Activated T-cell treated with anti-CD3 and anti-CD28 coated beads, Interleukin-2, amount 50 U/mL, for 72 hours (primary cell): ENCODE data around the gene FBN3. TPM values are rescaled to one million over a fixed set of nuclear protein-coding genes. Genes with fewer than 3 reads are reported as not detected.
"Not testable (repeated sequence)": the region's sequence is repeated elsewhere in the genome, so short reads cannot be mapped to it uniquely, and the experiment has no call there.

Experiments
- ATAC-seq, 2 donors: fragments of 150-1000 bp; cut with Tn5 transposase; replicated peaks in 1 of 2; 2 replicates each; pipeline ENCODE4 v1.10.0; 2021; ENCODE audit warnings: moderate library complexity in 2 of 2, mild to moderate bottlenecking in 1 of 2
- DNase-seq, 2 donors: peaks; one replicate each; pipeline ENCODE4 v3.0.0; 2021 to 2022; ENCODE audit warnings: mixed read lengths in 1 of 2
- H3K27ac Mint-ChIP-seq: one replicate; pipeline ENCODE4 v1.8.0; 2022; ENCODE audit warnings: mild to moderate bottlenecking, moderate library complexity, mixed read lengths
- H3K27me3 Mint-ChIP-seq: one replicate; pipeline ENCODE4 v1.8.0; 2022; ENCODE audit warnings: low read depth, mixed read lengths
- H3K36me3 Mint-ChIP-seq, 2 donors: one replicate each; pipeline ENCODE4 v1.8.0; 2022; ENCODE audit warnings: mixed read lengths in 2 of 2, mild to moderate bottlenecking in 1 of 2; ENCODE audit not compliant: insufficient read depth in 2 of 2
- H3K4me1 Mint-ChIP-seq: one replicate; pipeline ENCODE4 v1.8.0; 2022; ENCODE audit warnings: low read depth, mixed read lengths
- H3K4me3 Mint-ChIP-seq, 2 donors: one replicate each; pipeline ENCODE4 v1.8.0; 2022; ENCODE audit warnings: mild to moderate bottlenecking in 2 of 2, mixed read lengths in 2 of 2, moderate library complexity in 2 of 2
- H3K9me3 Mint-ChIP-seq, 2 donors: one replicate each; pipeline ENCODE4 v1.8.0; 2022; ENCODE audit warnings: mixed read lengths in 2 of 2
- total RNA-seq, 2 donors: library from RNA; stranded (reverse); gene quantifications; one replicate each; pipeline ENCODE4 v1.2.3, GENCODE V29; 2022

FBN3 gene
- total RNA-seq, 2 donors from 2014 or later, result not detected

- Mint-ChIP-seq H3K27ac (no peak overlapping the region), H3K4me3 (no peak overlapping the region), H3K4me1 (no peaks in the 10 kb centered on the region), H3K27me3 (peaks cover 16% of the 10 kb centered on the region), H3K36me3 (no peaks in the 10 kb centered on the region), H3K9me3 (no peaks in the 10 kb centered on the region)
- DNase-seq (no peak), ATAC-seq (no peak)
These were observed 110.2 kb downstream of the FBN3 start for GRCh38 chr19:8039231-8039630.

DNA sequence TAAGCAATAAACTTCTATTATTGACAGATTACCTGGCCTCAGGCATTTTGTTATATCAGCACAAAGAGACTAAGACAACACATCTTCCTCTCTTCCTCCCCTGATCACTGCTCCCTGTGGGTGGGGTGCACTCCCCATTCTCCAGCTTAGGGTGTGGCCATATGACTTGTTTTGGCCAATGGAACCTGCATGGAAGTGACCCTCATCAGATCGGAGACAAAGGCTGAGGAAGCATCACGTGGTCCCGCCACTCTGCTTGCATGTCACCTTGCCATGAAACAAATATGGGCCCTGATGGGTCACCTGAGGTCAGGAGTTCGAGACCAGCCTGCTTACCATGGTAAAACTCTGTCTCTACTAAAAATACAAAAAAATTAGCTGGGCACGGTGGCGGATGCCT is 110.6 kb downstream of the FBN3 start:
- Mint-ChIP-seq H3K4me3 (no peak overlapping the region), H3K27me3 (peaks cover 16% of the 10 kb centered on the region), H3K4me1 (no peaks in the 10 kb centered on the region), H3K36me3 (no peaks in the 10 kb centered on the region), H3K9me3 (no peaks in the 10 kb centered on the region), H3K27ac (no peak overlapping the region)
- no peak for ATAC-seq
- DNase-seq, result no peak

GRCh38 chr19:8036434-8037099 is 112.8 kb downstream of the FBN3 start:
- no peak overlapping the region for H3K4me3 Mint-ChIP-seq
- no peak overlapping the region for H3K27ac Mint-ChIP-seq
- DNase-seq, result no peak
- no peaks in the 10 kb centered on the region for H3K4me1 Mint-ChIP-seq
- ATAC-seq, result no peak
- peaks cover 16% of the 10 kb centered on the region for H3K27me3 Mint-ChIP-seq
- no peaks in the 10 kb centered on the region for H3K9me3 Mint-ChIP-seq
- no peaks in the 10 kb centered on the region for H3K36me3 Mint-ChIP-seq

- Mint-ChIP-seq H3K27me3 (peaks cover 16% of the 10 kb centered on the region), H3K27ac (no peak overlapping the region), H3K36me3 (no peaks in the 10 kb centered on the region), H3K4me1 (no peaks in the 10 kb centered on the region), H3K4me3 (no peak overlapping the region), H3K9me3 (no peaks in the 10 kb centered on the region)
- no peak for DNase-seq
- ATAC-seq, result no peak
These were observed 115.2 kb downstream of the FBN3 start for GRCh38 chr19:8034178-8034525.

DNA sequence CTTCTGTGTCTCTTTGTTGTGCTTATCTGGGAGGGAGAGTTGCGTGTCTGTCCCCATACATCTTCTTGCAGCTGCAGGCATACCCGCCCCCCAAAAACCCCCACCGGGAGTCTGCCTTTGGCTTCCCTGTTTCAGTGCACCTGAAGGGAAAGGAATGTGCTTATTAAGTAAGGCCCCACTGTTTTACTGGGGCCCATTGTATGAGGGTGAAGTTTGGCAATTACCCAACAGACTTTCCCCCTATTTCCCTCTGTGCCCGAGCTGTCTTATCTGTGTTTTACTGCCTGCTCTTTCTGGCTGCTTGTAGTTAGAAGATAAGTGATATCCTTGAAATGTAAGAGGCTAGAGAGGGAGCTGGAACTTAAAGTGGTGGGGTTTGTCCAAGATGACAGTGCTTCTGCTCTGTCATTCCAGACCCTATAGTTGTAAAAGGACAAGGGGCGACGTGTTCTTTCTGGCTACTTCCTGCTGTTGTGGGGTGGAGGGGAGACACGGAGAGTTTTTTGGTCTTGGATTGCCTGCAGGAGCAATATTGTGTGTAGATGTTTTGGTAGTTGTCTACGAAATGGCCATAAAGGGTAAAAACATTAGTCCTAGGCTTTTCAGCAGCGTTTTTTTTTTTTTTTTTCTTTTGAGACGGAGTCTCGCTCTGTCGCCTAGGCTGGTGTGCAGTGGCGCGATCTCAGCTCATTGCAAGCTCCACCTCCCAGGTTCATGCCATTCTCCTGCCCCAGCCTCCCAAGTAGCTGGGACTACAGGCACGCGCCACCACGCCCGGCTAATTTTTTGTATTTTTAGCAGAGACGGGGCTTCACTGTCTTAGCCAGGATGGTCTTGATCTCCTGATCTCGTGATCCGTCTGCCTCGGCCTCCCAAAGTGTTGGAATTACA is 115.9 kb downstream of the FBN3 start:
- not testable (repeated sequence) for DNase-seq, H3K27ac Mint-ChIP-seq, ATAC-seq, H3K9me3 Mint-ChIP-seq, H3K36me3 Mint-ChIP-seq, H3K4me1 Mint-ChIP-seq, H3K4me3 Mint-ChIP-seq
- peaks cover 16% of the 10 kb centered on the region for H3K27me3 Mint-ChIP-seq

DNA sequence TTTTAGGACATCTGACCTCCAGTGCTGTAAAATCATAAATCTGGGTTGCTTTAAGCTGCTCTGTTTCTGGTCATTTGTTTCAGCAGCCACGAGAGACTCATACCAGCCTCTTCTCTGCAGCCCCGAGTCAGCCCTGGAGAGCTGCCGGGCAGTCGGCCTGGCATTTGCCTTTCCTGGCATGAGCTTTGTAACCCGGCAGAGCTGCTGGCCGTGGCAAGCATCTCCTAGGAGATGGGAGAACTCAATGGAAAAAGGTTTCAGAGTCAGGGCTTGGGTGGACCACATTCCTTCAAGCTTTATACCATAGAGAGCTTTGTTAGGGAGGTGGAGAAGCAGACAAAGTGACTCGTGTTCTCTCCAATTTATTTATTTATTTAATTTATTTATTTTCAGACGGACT is 118.4 kb downstream of the FBN3 start:
- Mint-ChIP-seq H3K36me3 (no peaks in the 10 kb centered on the region), H3K4me1 (no peaks in the 10 kb centered on the region), H3K27me3 (no peaks in the 10 kb centered on the region)

GRCh38 chr19:8028951-8029491 is 120.4 kb downstream of the FBN3 start:
- Mint-ChIP-seq H3K4me3 (no peak overlapping the region), H3K27ac (no peak overlapping the region), H3K36me3 (no peaks in the 10 kb centered on the region), H3K9me3 (no peaks in the 10 kb centered on the region), H3K4me1 (no peaks in the 10 kb centered on the region), H3K27me3 (no peaks in the 10 kb centered on the region)
- DNase-seq, result no peak
- no peak for ATAC-seq

More for the DNA sequence above, 118.4 kb downstream of the FBN3 start:
- Mint-ChIP-seq H3K4me3 (no peak overlapping the region), H3K27ac (no peak overlapping the region), H3K9me3 (no peaks in the 10 kb centered on the region)
- ATAC-seq, result no peak
- DNase-seq, result no peak

DNA sequence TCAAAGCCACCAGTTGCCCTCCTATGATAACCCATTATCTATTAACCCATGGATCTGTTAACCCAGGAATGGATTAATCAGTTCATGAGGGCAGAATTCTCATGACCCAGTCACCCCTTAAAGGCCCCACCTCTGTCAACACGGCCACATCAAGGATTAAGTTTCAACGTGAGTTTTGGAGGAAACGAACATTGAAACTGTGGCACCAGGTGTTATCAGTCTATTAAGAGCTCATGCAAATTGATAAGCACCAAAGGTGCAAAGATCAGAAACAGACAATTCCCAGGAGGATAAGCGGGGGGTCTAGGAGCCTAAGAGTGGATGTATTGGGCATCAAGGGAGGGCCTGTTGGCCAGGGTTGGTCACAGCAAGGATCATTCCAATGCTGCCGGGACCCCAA is 124.1 kb downstream of the FBN3 start:
- Mint-ChIP-seq H3K9me3 (no peaks in the 10 kb centered on the region), H3K36me3 (no peaks in the 10 kb centered on the region), H3K27ac (no peak overlapping the region), H3K4me1 (no peaks in the 10 kb centered on the region), H3K27me3 (no peaks in the 10 kb centered on the region), H3K4me3 (no peak overlapping the region)
- no peak for ATAC-seq
- no peak for DNase-seq

DNA sequence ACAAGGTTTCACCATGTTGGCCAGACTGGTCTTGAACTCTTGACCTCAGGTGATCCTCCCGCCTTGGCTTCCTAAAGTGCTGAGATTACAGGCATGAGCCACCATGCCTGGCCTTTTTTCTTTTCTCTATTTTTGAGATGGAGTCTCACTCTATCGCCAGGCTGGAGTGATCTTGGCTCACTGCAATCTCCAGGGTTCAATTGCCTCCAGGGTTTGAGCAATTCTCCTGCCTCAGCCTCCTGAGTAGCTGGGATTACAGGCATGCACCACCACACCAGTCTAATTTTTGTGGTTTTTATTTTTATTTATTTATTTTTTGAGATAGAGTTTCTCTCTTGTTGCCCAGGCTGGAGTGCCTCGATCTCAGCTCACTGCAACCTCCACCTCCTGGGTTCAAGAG is 125.1 kb downstream of the FBN3 start:
- H3K4me3 Mint-ChIP-seq, H3K4me1 Mint-ChIP-seq, DNase-seq, H3K9me3 Mint-ChIP-seq, H3K36me3 Mint-ChIP-seq, ATAC-seq, H3K27ac Mint-ChIP-seq, H3K27me3 Mint-ChIP-seq: not testable (repeated sequence)

- Mint-ChIP-seq H3K36me3 (no peaks in the 10 kb centered on the region), H3K4me1 (no peaks in the 10 kb centered on the region), H3K27ac (no peak overlapping the region), H3K9me3 (no peaks in the 10 kb centered on the region), H3K4me3 (no peak overlapping the region), H3K27me3 (no peaks in the 10 kb centered on the region)
- DNase-seq, result no peak
- ATAC-seq, result no peak
These were observed 126.0 kb downstream of the FBN3 start for GRCh38 chr19:8023371-8023770.

DNA sequence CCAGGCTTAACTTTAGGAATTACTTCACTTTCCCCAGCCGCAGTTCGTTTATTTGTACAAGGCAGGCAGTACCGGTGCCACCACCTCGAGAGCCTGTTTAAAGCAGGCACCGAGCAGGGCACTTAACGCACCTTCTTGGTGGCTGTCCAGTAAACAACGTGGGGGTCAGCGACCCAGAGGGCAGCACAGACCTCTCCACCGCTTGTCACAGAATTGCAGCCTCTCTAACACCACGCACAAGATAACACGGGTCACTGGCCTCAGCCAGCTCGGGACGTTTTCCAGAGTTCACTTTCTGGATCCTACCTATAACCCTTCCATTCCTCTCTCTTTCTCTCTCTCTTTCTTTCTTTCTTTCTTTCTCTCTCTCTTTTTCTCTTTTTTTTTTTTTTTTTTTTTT is 127.1 kb downstream of the FBN3 start:
- Mint-ChIP-seq H3K27me3 (no peaks in the 10 kb centered on the region), H3K36me3 (no peaks in the 10 kb centered on the region)
- no peak for ATAC-seq

DNA sequence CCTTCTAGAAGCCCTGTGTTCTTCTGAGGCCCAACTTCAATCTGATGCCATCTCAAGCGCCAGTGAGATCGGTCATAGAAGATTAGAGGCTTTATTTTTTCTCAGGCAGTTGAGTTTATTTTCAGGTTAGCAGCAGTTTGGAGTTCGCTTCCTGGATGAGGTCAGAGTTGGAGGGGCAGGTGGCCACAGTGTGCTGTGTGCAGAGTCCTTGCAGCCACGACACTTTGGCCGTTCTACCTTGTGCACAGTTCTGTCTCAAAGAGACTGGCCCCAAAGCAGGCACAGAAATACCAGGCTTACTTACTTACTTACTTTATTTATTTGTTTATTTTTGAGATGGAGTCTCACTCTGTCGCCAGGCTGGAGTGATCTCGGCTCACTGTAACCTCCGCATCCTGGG is 128.0 kb downstream of the FBN3 start:
- no peak overlapping the region for H3K4me3 Mint-ChIP-seq
- no peak overlapping the region for H3K27ac Mint-ChIP-seq
- H3K27me3 Mint-ChIP-seq, result no peaks in the 10 kb centered on the region

More for the DNA sequence above, 127.1 kb downstream of the FBN3 start:
- Mint-ChIP-seq H3K27ac (no peak overlapping the region), H3K9me3 (no peaks in the 10 kb centered on the region), H3K4me3 (no peak overlapping the region), H3K4me1 (no peaks in the 10 kb centered on the region)
- no peak for DNase-seq

DNA sequence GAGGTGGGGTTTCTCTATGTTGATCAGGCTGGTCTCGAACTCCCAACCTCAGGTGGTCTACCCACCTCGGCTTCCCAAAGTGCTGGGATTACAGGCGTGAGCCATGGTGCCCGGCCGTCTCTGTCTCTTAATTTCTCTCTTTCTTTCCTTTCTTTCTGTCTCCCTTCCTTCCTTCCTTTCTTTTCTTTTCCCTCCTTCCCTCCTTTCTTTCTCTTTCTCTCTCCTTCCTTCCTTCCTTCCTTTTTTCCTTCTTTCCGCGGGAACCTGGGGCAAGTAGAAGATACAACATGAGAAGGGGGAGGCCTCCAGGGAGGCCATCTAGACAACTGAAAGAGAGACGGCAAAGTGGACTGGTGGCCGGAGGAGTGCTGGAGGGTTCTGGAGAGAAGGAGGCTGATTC is 128.7 kb downstream of the FBN3 start:
- Mint-ChIP-seq H3K27ac (no peak overlapping the region), H3K36me3 (no peaks in the 10 kb centered on the region), H3K4me3 (no peak overlapping the region), H3K9me3 (no peaks in the 10 kb centered on the region), H3K4me1 (no peaks in the 10 kb centered on the region), H3K27me3 (no peaks in the 10 kb centered on the region)
- DNase-seq, result no peak
- ATAC-seq, result no peak

More for the DNA sequence above, 128.0 kb downstream of the FBN3 start:
- no peak for ATAC-seq
- no peaks in the 10 kb centered on the region for H3K9me3 Mint-ChIP-seq
- no peaks in the 10 kb centered on the region for H3K36me3 Mint-ChIP-seq
- no peaks in the 10 kb centered on the region for H3K4me1 Mint-ChIP-seq
- DNase-seq, result no peak
